Keratinocyte (primary cell): ENCODE measurements around the gene GNG8. TPM values are rescaled to one million over a fixed set of nuclear protein-coding genes. Genes with fewer than 3 reads are reported as not detected.
A peak's percentile ranks its signal among the peaks of the same experiment; 100 is the strongest.

Experiments
- DNase-seq: peaks from one replicate; pipeline ENCODE4 v3.0.0-alpha.2; 2011; ENCODE audit warnings: low read depth, missing footprints, low spot score
- FAIRE-seq: peaks from 2 replicates; lab custom pipeline; 2011; peaks lifted over from hg19 to GRCh38; lab: Jason Lieb, UNC
- H2AFZ ChIP-seq: 2 replicates; pipeline ENCODE4 v1.6.0; 2012; ENCODE audit warnings: low read length, control low read depth, inconsistent platforms; ENCODE audit not compliant: control insufficient read depth
- H3K27ac ChIP-seq: 2 replicates; pipeline ENCODE4 v1.5.1; 2011; ENCODE audit warnings: low read length; ENCODE audit not compliant: control insufficient read depth, insufficient read depth
- H3K27me3 ChIP-seq: 3 replicates; pipeline ENCODE4 v1.6.0; 2011; ENCODE audit warnings: low read length; ENCODE audit not compliant: control insufficient read depth, insufficient read depth; ENCODE audit errors: extremely low read depth
- H3K36me3 ChIP-seq, 2 experiments: 2 replicates in 1 of 2; 3 replicates in 1 of 2; pipeline ENCODE4 v1.5.1; 2011; ENCODE audit warnings: low read length in 2 of 2, mild to moderate bottlenecking in 1 of 2; ENCODE audit not compliant: control insufficient read depth in 2 of 2, insufficient read depth in 2 of 2; ENCODE audit errors: extremely low read depth in 1 of 2
- H3K4me1 ChIP-seq: 3 replicates; pipeline ENCODE4 v1.5.1; 2011; ENCODE audit warnings: low read length; ENCODE audit not compliant: control insufficient read depth, insufficient read depth; ENCODE audit errors: extremely low read depth
- H3K4me2 ChIP-seq: 3 replicates; pipeline ENCODE4 v1.6.0; 2011; ENCODE audit warnings: low read depth, low read length; ENCODE audit not compliant: control insufficient read depth, insufficient read depth; ENCODE audit errors: extremely low read depth
- H3K4me3 ChIP-seq, 3 experiments: fragments of 200-600 bp in 1 of 3; sonication (generic) in 1 of 3; 2 replicates in 2 of 3; 3 replicates in 1 of 3; pipeline ENCODE4 v1.5.1; 2011 to 2016; ENCODE audit warnings: low read length in 3 of 3, mild to moderate bottlenecking in 3 of 3, control low read depth in 2 of 3, inconsistent platforms in 1 of 3, low read depth in 1 of 3, mixed read lengths in 1 of 3, mixed run types in 1 of 3, moderate library complexity in 1 of 3; ENCODE audit not compliant: control insufficient read depth in 2 of 3, insufficient read depth in 2 of 3; ENCODE audit errors: extremely low read depth in 1 of 3
- H3K79me2 ChIP-seq: 2 replicates; pipeline ENCODE4 v1.6.0; 2012; ENCODE audit warnings: low read length; ENCODE audit not compliant: control insufficient read depth, insufficient read depth
- H3K9ac ChIP-seq: 3 replicates; pipeline ENCODE4 v1.6.0; 2011; ENCODE audit warnings: low read length; ENCODE audit not compliant: control insufficient read depth, insufficient read depth; ENCODE audit errors: extremely low read depth
- H3K9me1 ChIP-seq: 3 replicates; pipeline ENCODE4 v1.6.0; 2011; ENCODE audit warnings: low read length; ENCODE audit not compliant: control insufficient read depth, insufficient read depth; ENCODE audit errors: extremely low read depth
- H3K9me3 ChIP-seq: 2 replicates; pipeline ENCODE4 v1.5.1; 2012; ENCODE audit warnings: low read depth, low read length; ENCODE audit not compliant: control insufficient read depth
- H4K20me1 ChIP-seq: 3 replicates; pipeline ENCODE4 v1.6.0; 2011; ENCODE audit warnings: low read length; ENCODE audit not compliant: control insufficient read depth, insufficient read depth; ENCODE audit errors: extremely low read depth
- CTCF ChIP-seq, 3 experiments: IDR thresholded peaks in 1 of 3; conservative IDR thresholded peaks in 1 of 3; optimal IDR thresholded peaks in 1 of 3; 2 replicates in 2 of 3; 3 replicates in 1 of 3; pipeline versions ENCODE3 to v1.5.1; 2011; ENCODE audit warnings: low read length in 3 of 3, mild to moderate bottlenecking in 3 of 3, moderate library complexity in 2 of 3, control low read depth in 1 of 3, inconsistent platforms in 1 of 3; ENCODE audit not compliant: insufficient read depth in 2 of 3; ENCODE audit errors: extremely low read depth in 1 of 3
- EZH2 ChIP-seq: IDR thresholded peaks from one replicate; pipeline ENCODE4 v1.6.1; 2012; ENCODE audit warnings: inconsistent platforms, mild to moderate bottlenecking, low read length, moderate library complexity
- dilution Hi-C: fragments of 300-500 bp; cut with MboI; formaldehyde crosslinking; loops from one replicate; pipeline ENCODE4 v1.7.0; 2020; ENCODE audit warnings: low sequenced_read_pairs; ENCODE audit not compliant: extremely low pct_ligation_motif_present
- polyA plus RNA-seq, 5 experiments: library from polyadenylated mRNA; depleted of rRNA in 3 of 5; stranded (reverse) in 3 of 5; stranded (forward) in 1 of 5; unstranded in 1 of 5; fragments of >200 nt; gene quantifications; 1 replicate in 1 of 5; 2 replicates in 3 of 5; 3 replicates in 1 of 5; pipeline versions ENCODE4 v1.2.1 to v1.2.3, GENCODE V29; 2011 to 2012; ENCODE audit warnings: missing spikeins in 2 of 5, low read depth in 1 of 5, low replicate concordance in 1 of 5

The GNG8 gene
- polyA plus RNA-seq, 1 donor (not counting 4 experiments of a cell fraction or from before 2014, with no cell fraction given): not detected

- no peak overlapping the region for H3K4me3 ChIP-seq
- dilution Hi-C loops: no loop called here
- H3K79me2 ChIP-seq: peaks cover 64% of the 10 kb centered on the region
- no peaks in the 10 kb centered on the region for H3K9me3 ChIP-seq
- H3K27ac ChIP-seq: no peak overlapping the region
- H3K4me1 ChIP-seq: peaks cover 28% of the 10 kb centered on the region
- H4K20me1 ChIP-seq: peaks cover 22% of the 10 kb centered on the region
- no peak for DNase-seq
- peaks cover 42 to 55% of the 10 kb centered on the region in 2 experiments for H3K36me3 ChIP-seq
- no peak overlapping the region for H3K9ac ChIP-seq
- H3K27me3 ChIP-seq: no peaks in the 10 kb centered on the region
- no peak overlapping the region for H2AFZ ChIP-seq
- no peak for FAIRE-seq
- H3K4me2 ChIP-seq: no peak overlapping the region
- H3K9me1 ChIP-seq: no peaks in the 10 kb centered on the region
- no peak for TF ChIP-seq EZH2
- TF ChIP-seq CTCF (optimal IDR thresholded peaks at IDR 0.05 in 1 of 3, IDR thresholded peaks at IDR 0.05 in 1 of 3, conservative IDR thresholded peaks at IDR 0.05 in 1 of 3; ENCODE audit: extremely low read depth in 1 of 3, insufficient read depth in 2 of 3, low read length in 3 of 3): no peak
Observed at GRCh38 chr19:46604781-46605355, 31.1 kb downstream of the GNG8 start.

- no peaks in the 10 kb centered on the region for H3K27me3 ChIP-seq
- no peak overlapping the region for H2AFZ ChIP-seq
- H3K4me3 ChIP-seq: no peak overlapping the region
- FAIRE-seq: no peak
- peak overlapping the region; percentile 84 for H3K4me2 ChIP-seq
- no peak for DNase-seq
- no peak for TF ChIP-seq CTCF (optimal IDR thresholded peaks at IDR 0.05 in 1 of 3, IDR thresholded peaks at IDR 0.05 in 1 of 3, conservative IDR thresholded peaks at IDR 0.05 in 1 of 3; ENCODE audit: extremely low read depth in 1 of 3, insufficient read depth in 2 of 3, low read length in 3 of 3)
- TF ChIP-seq EZH2: no peak
- peaks cover 17% of the 10 kb centered on the region for H4K20me1 ChIP-seq
- H3K9me1 ChIP-seq: no peaks in the 10 kb centered on the region
- H3K27ac ChIP-seq: no peak overlapping the region
- dilution Hi-C loops: no loop called here
- H3K4me1 ChIP-seq: peaks cover 28% of the 10 kb centered on the region
- H3K79me2 ChIP-seq: peaks cover 64% of the 10 kb centered on the region
- H3K9ac ChIP-seq: peak overlapping the region; percentile 100
- H3K9me3 ChIP-seq: no peaks in the 10 kb centered on the region
- peaks cover 33 to 44% of the 10 kb centered on the region in 2 experiments for H3K36me3 ChIP-seq
Observed at GRCh38 chr19:46603752-46604231, 32.2 kb downstream of the GNG8 start.
